Activated naive CD4-positive, alpha-beta T cell treated with anti-CD3 and anti-CD28 coated beads for 36 hours (primary cell): ENCODE data around the gene RANBP1. TPM values are rescaled to one million over a fixed set of nuclear protein-coding genes. Genes with fewer than 3 reads are reported as not detected.

Experiments
- CTCF ChIA-PET: fragments of 350-600 bp; sonication (Branson Sonifier 250); formaldehyde crosslinking; loops from one replicate; lab custom pipeline; 2021; ENCODE audit warnings: antibody characterized with exemption; lab: Charles Lee
- DNase-seq: peaks from one replicate; pipeline ENCODE4 v3.0.0-alpha.2; 2020
- H3K27ac Mint-ChIP-seq: one replicate; pipeline ENCODE4 v1.8.0; 2021; ENCODE audit warnings: mild to moderate bottlenecking, mixed read lengths
- H3K27me3 Mint-ChIP-seq: one replicate; pipeline ENCODE4 v1.8.0; 2021; ENCODE audit warnings: low read depth, mixed read lengths
- H3K36me3 Mint-ChIP-seq: one replicate; pipeline ENCODE4 v1.8.0; 2021; ENCODE audit warnings: low read depth, mixed read lengths
- H3K4me1 Mint-ChIP-seq: one replicate; pipeline ENCODE4 v1.8.0; 2021; ENCODE audit warnings: low read depth, mixed read lengths
- H3K4me3 Mint-ChIP-seq: one replicate; pipeline ENCODE4 v1.8.0; 2021; ENCODE audit warnings: mild to moderate bottlenecking, moderate library complexity, mixed read lengths
- H3K9me3 Mint-ChIP-seq: one replicate; pipeline ENCODE4 v1.8.0; 2021; ENCODE audit warnings: mixed read lengths
- intact Hi-C: fragments of 100-400 bp; cut with micrococcal nuclease; formaldehyde crosslinking; loops from one replicate; pipeline ENCODE4 v1.15.1; 2023
- total RNA-seq, 2 experiments: library from RNA; stranded (reverse); gene quantifications; one replicate each; pipeline ENCODE4 v1.2.3, GENCODE V29; 2021

Gene RANBP1
- total RNA-seq, 2 experiments from 2014 or later: 445 to 455 TPM

GRCh38 chr22:20121856-20122415, 6.0 kb downstream of the RANBP1 start:
- H3K27ac Mint-ChIP-seq: peak overlapping the region; percentile 9
- no peaks in the 10 kb centered on the region for H3K9me3 Mint-ChIP-seq
- peaks cover 35% of the 10 kb centered on the region for H3K4me1 Mint-ChIP-seq
- DNase-seq: no peak
- no peak overlapping the region for H3K4me3 Mint-ChIP-seq
- H3K36me3 Mint-ChIP-seq: peaks cover 38% of the 10 kb centered on the region
- intact Hi-C loops: no loop called here
- CTCF ChIA-PET: interaction anchor here (0.8 kb wide), 1 partner anchor 11 kb away, joined by 3 read pairs; no protein-coding TSS in a partner anchor
- H3K27me3 Mint-ChIP-seq: no peaks in the 10 kb centered on the region

- CTCF ChIA-PET: no interaction called here
- DNase-seq: no peak
- Mint-ChIP-seq H3K4me1 (peaks cover 34% of the 10 kb centered on the region), H3K4me3 (no peak overlapping the region), H3K27me3 (no peaks in the 10 kb centered on the region), H3K36me3 (peaks cover 36% of the 10 kb centered on the region), H3K27ac (no peak overlapping the region), H3K9me3 (no peaks in the 10 kb centered on the region)
- intact Hi-C loops: no loop called here
These were observed 7.6 kb downstream of the RANBP1 start for GRCh38 chr22:20123366-20124082.

GRCh38 chr22:20124083-20124787, 8.3 kb downstream of the RANBP1 start:
- Mint-ChIP-seq H3K4me1 (peaks cover 35% of the 10 kb centered on the region), H3K4me3 (no peak overlapping the region), H3K36me3 (peaks cover 31% of the 10 kb centered on the region), H3K27me3 (no peaks in the 10 kb centered on the region), H3K27ac (no peak overlapping the region), H3K9me3 (no peaks in the 10 kb centered on the region)
- CTCF ChIA-PET: interaction anchor here (0.6 kb wide), 1 partner anchor 45 kb away, joined by 3 read pairs; no protein-coding TSS in a partner anchor
- DNase-seq: no peak
- intact Hi-C loops: no loop called here

- Mint-ChIP-seq H3K4me3 (no peak overlapping the region), H3K27me3 (no peaks in the 10 kb centered on the region), H3K27ac (no peak overlapping the region), H3K4me1 (peaks cover 30% of the 10 kb centered on the region), H3K36me3 (peaks cover 19% of the 10 kb centered on the region), H3K9me3 (no peaks in the 10 kb centered on the region)
- DNase-seq: no peak
- intact Hi-C loops: no loop called here
- CTCF ChIA-PET: no interaction called here
These were observed 9.6 kb downstream of the RANBP1 start for GRCh38 chr22:20125201-20126174.

- no peaks in the 10 kb centered on the region for H3K9me3 Mint-ChIP-seq
These were observed 10.6 kb downstream of the RANBP1 start for GRCh38 chr22:20126284-20127029.

GRCh38 chr22:20127318-20127868, 11.5 kb downstream of the RANBP1 start:
- Mint-ChIP-seq H3K4me1 (peaks cover 15% of the 10 kb centered on the region), H3K4me3 (no peak overlapping the region), H3K9me3 (no peaks in the 10 kb centered on the region), H3K36me3 (peaks cover 10% of the 10 kb centered on the region), H3K27ac (peak overlapping the region; percentile 25), H3K27me3 (no peaks in the 10 kb centered on the region)
- CTCF ChIA-PET: no interaction called here
- intact Hi-C loops: no loop called here
- no peak for DNase-seq

More at GRCh38 chr22:20126284-20127029, 10.6 kb downstream of the RANBP1 start:
- H3K4me3 Mint-ChIP-seq: no peak overlapping the region
- peaks cover 23% of the 10 kb centered on the region for H3K4me1 Mint-ChIP-seq
- no peak overlapping the region for H3K27ac Mint-ChIP-seq
- H3K27me3 Mint-ChIP-seq: no peaks in the 10 kb centered on the region
- CTCF ChIA-PET: no interaction called here
- H3K36me3 Mint-ChIP-seq: peaks cover 16% of the 10 kb centered on the region
- intact Hi-C loops: no loop called here
- no peak for DNase-seq

- Mint-ChIP-seq H3K27ac (peak overlapping the region; percentile 25), H3K36me3 (peaks cover 9% of the 10 kb centered on the region), H3K27me3 (no peaks in the 10 kb centered on the region), H3K4me3 (no peak overlapping the region), H3K4me1 (peaks cover 17% of the 10 kb centered on the region), H3K9me3 (no peaks in the 10 kb centered on the region)
- intact Hi-C loops: no loop called here
- CTCF ChIA-PET: interaction anchor here (0.7 to 2.4 kb wide), 3 partner anchors 8 to 158 kb away, joined by 3 to 11 read pairs (median 9); no protein-coding TSS in a partner anchor
- no peak for DNase-seq
These were observed 12.1 kb downstream of the RANBP1 start for GRCh38 chr22:20127869-20128618.

- no peak overlapping the region for H3K4me3 Mint-ChIP-seq
- CTCF ChIA-PET: interaction anchor here (0.7 to 2.4 kb wide), 4 partner anchors 9 to 159 kb away, joined by 3 to 11 read pairs (median 6); no protein-coding TSS in a partner anchor
- peak overlapping the region; percentile 68 for H3K27ac Mint-ChIP-seq
- intact Hi-C loops: no loop called here
- peaks cover 9% of the 10 kb centered on the region for H3K36me3 Mint-ChIP-seq
- peaks cover 22% of the 10 kb centered on the region for H3K4me1 Mint-ChIP-seq
- H3K9me3 Mint-ChIP-seq: no peaks in the 10 kb centered on the region
- no peaks in the 10 kb centered on the region for H3K27me3 Mint-ChIP-seq
- DNase-seq: no peak
These were observed 12.7 kb downstream of the RANBP1 start for GRCh38 chr22:20128619-20128901.

GRCh38 chr22:20128902-20129746, 13.2 kb downstream of the RANBP1 start:
- DNase-seq: peak; percentile 70
- Mint-ChIP-seq H3K9me3 (no peaks in the 10 kb centered on the region), H3K36me3 (peaks cover 7% of the 10 kb centered on the region), H3K27ac (peak overlapping the region; percentile 68), H3K4me3 (peak overlapping the region; percentile 6), H3K27me3 (no peaks in the 10 kb centered on the region), H3K4me1 (peaks cover 25% of the 10 kb centered on the region)
- CTCF ChIA-PET: interaction anchor here (0.7 to 2.4 kb wide), 11 partner anchors 9 to 187 kb away, joined by 3 to 11 read pairs (median 3); partner anchors contain the start of gene TRMT2A
- intact Hi-C loops: loop anchor here (1.0 kb wide), 1 partner anchor 159 kb away; no protein-coding TSS in a partner anchor

- intact Hi-C loops: loop anchor here (1.0 to 2.0 kb wide), 2 partner anchors 13 to 159 kb away; partner anchors contain the start of genes RANBP1 and TRMT2A
- DNase-seq: no peak
- Mint-ChIP-seq H3K27ac (no peak overlapping the region), H3K27me3 (no peaks in the 10 kb centered on the region), H3K9me3 (no peaks in the 10 kb centered on the region), H3K4me1 (peaks cover 25% of the 10 kb centered on the region), H3K4me3 (no peak overlapping the region), H3K36me3 (peaks cover 6% of the 10 kb centered on the region)
- CTCF ChIA-PET: interaction anchor here (0.7 to 2.4 kb wide), 11 partner anchors 10 to 187 kb away, joined by 3 to 11 read pairs (median 3); partner anchors contain the start of gene TRMT2A
These were observed 13.8 kb downstream of the RANBP1 start for GRCh38 chr22:20129747-20130014.
